K562 (cell line): ENCODE results near the gene DSTYK.

Source experiments
- ARID1B ChIP-seq: fragments of 450-650 bp; IDR thresholded peaks from 2 replicates; pipeline ENCODE4 v1.6.1; 2016; ENCODE audit warnings: antibody characterized with exemption, mild to moderate bottlenecking, inconsistent platforms
- ARID3A ChIP-seq: IDR thresholded peaks from 2 replicates; pipeline ENCODE4 v1.6.1; 2012; ENCODE audit warnings: low read depth, low read length, improper control_type of control experiment, borderline replicate concordance
- CBFB ChIP-seq: sonication (generic); formaldehyde crosslinking; IDR thresholded peaks from 2 replicates; pipeline ENCODE4 v1.4.0; 2020; ENCODE audit warnings: mild to moderate bottlenecking, missing genetic modification reagents
- CREB1 ChIP-seq, 2 experiments: sonication (generic) in 1 of 2; formaldehyde crosslinking in 1 of 2; IDR thresholded peaks; 2 replicates each; pipeline versions ENCODE4 v1.6.1 to v1.8.0; 2012 to 2022; ENCODE audit warnings: inconsistent platforms in 1 of 2, mild to moderate bottlenecking in 1 of 2, missing genetic modification reagents in 1 of 2, moderate library complexity in 1 of 2
- CTCF ChIP-seq, 3 experiments: IDR thresholded peaks in 2 of 3; conservative IDR thresholded peaks in 1 of 3; 2 replicates each; pipeline ENCODE4 v1.5.1; 2011 to 2012; ENCODE audit warnings: low read length in 3 of 3, mild to moderate bottlenecking in 3 of 3, control low read depth in 2 of 3, improper control_type of control experiment in 1 of 3, inconsistent platforms in 1 of 3, low read depth in 1 of 3, mixed read lengths in 1 of 3, moderate library complexity in 1 of 3; ENCODE audit not compliant: insufficient read depth in 2 of 3
- MTA2 ChIP-seq: fragments of 450-650 bp; IDR thresholded peaks from 2 replicates; pipeline ENCODE4 v1.6.1; 2016; ENCODE audit warnings: low read depth
- MYNN ChIP-seq, 2 experiments: sonication (generic); formaldehyde crosslinking in 1 of 2; IDR thresholded peaks; 2 replicates each; pipeline versions ENCODE4 v1.5.0 to v1.6.1; 2016 to 2020; ENCODE audit warnings: antibody characterized with exemption in 1 of 2, missing genetic modification reagents in 1 of 2
- POLR2A ChIP-seq: fragments of 450-650 bp; conservative IDR thresholded peaks from 2 replicates; pipeline ENCODE4 v1.6.1; 2016
- POLR2G ChIP-seq: fragments of 200-400 bp; formaldehyde crosslinking; IDR thresholded peaks from 2 replicates; pipeline ENCODE4 v1.6.1; 2017; ENCODE audit warnings: low read depth, mild to moderate bottlenecking, antibody characterized with exemption, low read length, moderate library complexity
- RCOR1 ChIP-seq, 2 experiments: IDR thresholded peaks; 2 replicates each; pipeline ENCODE4 v1.6.1; 2012; ENCODE audit warnings: low read depth in 2 of 2, low read length in 2 of 2, borderline replicate concordance in 1 of 2, improper control_type of control experiment in 1 of 2
- TFAM ChIP-seq: fragments of 250-450 bp; sonication (Bioruptor Pico); conservative IDR thresholded peaks from 2 replicates; pipeline ENCODE4 v1.5.0; 2021; ENCODE audit warnings: mild to moderate bottlenecking, moderate library complexity
- ZNF140 ChIP-seq: fragments of 250-450 bp; sonication (Bioruptor Pico); IDR thresholded peaks from 2 replicates; pipeline ENCODE4 v1.8.0; 2021; ENCODE audit warnings: moderate library complexity, mild to moderate bottlenecking, inconsistent platforms

GRCh38 chr1:205245096-205245495 is 33.6 kb upstream of the DSTYK start:
- TF ChIP-seq ZNF140 (no peak), RCOR1 (IDR thresholded peaks at IDR 0.05; ENCODE audit: borderline replicate concordance in 1 of 2, low read depth in 2 of 2, low read length in 2 of 2) (no peak), POLR2A (no peak), CBFB (no peak), ARID3A (no peak), MYNN (IDR thresholded peaks at IDR 0.05) (no peak), MYNN (CRISPR knock-in tag; IDR thresholded peaks at IDR 0.05) (no peak), CREB1 (IDR thresholded peaks at IDR 0.05) (no peak), CREB1 (CRISPR knock-in tag; IDR thresholded peaks at IDR 0.05) (no peak), POLR2G (no peak), MTA2 (no peak), CTCF (IDR thresholded peaks at IDR 0.05 in 2 of 3, conservative IDR thresholded peaks at IDR 0.05 in 1 of 3; ENCODE audit: insufficient read depth in 2 of 3, low read depth in 1 of 3, low read length in 3 of 3) (no peak), TFAM (no peak), ARID1B (no peak)
